HUDEP-2 (cell line): ENCODE results near the gene NDRG4.
A peak's percentile ranks its signal among the peaks of the same experiment; 100 is the strongest.

ENCODE experiments used
- DNase-seq, 76 experiments: peaks; one replicate each; lab custom pipeline; 2025; ENCODE audit not compliant: unreplicated experiment in 76 of 76; lab: John Stamatoyannopoulos, UW

NDRG4 gene

GRCh38 chr16:58493756-58494431 lies 6.0 kb upstream of the NDRG4 start:
- DNase-seq, result no peak

- DNase-seq, result peak in 73 of 76 experiments; percentile 15 to 90 (median 67)
Observed at GRCh38 chr16:58494981-58495520, 4.9 kb upstream of the NDRG4 start.

GRCh38 chr16:58495521-58496331 lies 4.2 kb upstream of the NDRG4 start:
- DNase-seq, result no peak

- DNase-seq, result peak in 21 of 76 experiments; percentile 4 to 50 (median 20)
Observed at GRCh38 chr16:58497468-58497867, 2.5 kb upstream of the NDRG4 start.

- DNase-seq, result no peak
Observed at GRCh38 chr16:58497935-58498334, 2.0 kb upstream of the NDRG4 start.

GRCh38 chr16:58498341-58499091 lies 1.4 kb upstream of the NDRG4 start:
- DNase-seq, result peak in 32 of 76 experiments; percentile 8 to 54 (median 30)

GRCh38 chr16:58499092-58499511 lies 841 bp upstream of the NDRG4 start:
- DNase-seq, result no peak

- no peak for DNase-seq
Observed at GRCh38 chr16:58500430-58501241, 693 bp downstream of the NDRG4 start.

GRCh38 chr16:58501242-58502131 lies 1.5 kb downstream of the NDRG4 start:
- peak in 1 of 76 experiments; percentile 9 for DNase-seq

- no peak for DNase-seq
Observed at GRCh38 chr16:58502217-58502921, 2.4 kb downstream of the NDRG4 start.

GRCh38 chr16:58503166-58503862 lies 3.4 kb downstream of the NDRG4 start:
- DNase-seq, result no peak

- no peak for DNase-seq
Observed at GRCh38 chr16:58503863-58504688, 4.1 kb downstream of the NDRG4 start.

- no peak for DNase-seq
Observed at GRCh38 chr16:58506241-58507194, 6.6 kb downstream of the NDRG4 start.

- no peak for DNase-seq
Observed at GRCh38 chr16:58507195-58507962, 7.4 kb downstream of the NDRG4 start.

- no peak for DNase-seq
Observed at GRCh38 chr16:58507963-58508670, 8.2 kb downstream of the NDRG4 start.
